ENCODE data around the gene HPN. TPM values are rescaled to one million over a fixed set of nuclear protein-coding genes. Genes with fewer than 3 reads are reported as not detected.

Gene HPN
- total RNA-seq, 1 donor from 2014 or later = 0.30 TPM

GRCh38 chr19:35075202-35076025 lies 33.9 kb downstream of the HPN start:
- H3K4me2 ChIP-seq = no peak overlapping the region
- H3K4me3 ChIP-seq = no peak overlapping the region
- no peaks in the 10 kb centered on the region for H3K27me3 ChIP-seq
- H3K9me3 Mint-ChIP-seq = no peaks in the 10 kb centered on the region
- no peaks in the 10 kb centered on the region for H3K4me1 ChIP-seq
- H3K27me3 Mint-ChIP-seq (ENCODE audit: insufficient read depth, low read depth) = peaks cover 2% of the 10 kb centered on the region
- no peaks in the 10 kb centered on the region for H4K20me1 ChIP-seq (ENCODE audit: low read depth)
- no peak overlapping the region for H3K27ac ChIP-seq
- H3K36me3 Mint-ChIP-seq = no peaks in the 10 kb centered on the region
- no peak overlapping the region for H3K4me3 Mint-ChIP-seq
- H3K9me3 ChIP-seq (ENCODE audit: low read depth) = no peaks in the 10 kb centered on the region
- H2AFZ ChIP-seq (replicated peaks) = no peak overlapping the region
- no peak for TF ChIP-seq EZH2phosphoT487 (IDR thresholded peaks at IDR 0.05)
- no peak for TF ChIP-seq CTCF (IDR thresholded peaks at IDR 0.05)
- no peak for TF ChIP-seq EZH2 (IDR thresholded peaks at IDR 0.05)
- peak overlapping the region; percentile 1 for H3K27ac Mint-ChIP-seq
- no peaks in the 10 kb centered on the region for H3K36me3 ChIP-seq
- no peaks in the 10 kb centered on the region for H3F3A ChIP-seq (ENCODE audit: low read depth)
- H3K79me2 ChIP-seq (ENCODE audit: low read depth) = no peaks in the 10 kb centered on the region
- no peaks in the 10 kb centered on the region for H3K4me1 Mint-ChIP-seq
- H3K9ac ChIP-seq = no peak overlapping the region
- DNase-seq (ENCODE audit: low spot score) = no peak

GRCh38 chr19:35076026-35076370 lies 34.5 kb downstream of the HPN start:
- no peaks in the 10 kb centered on the region for H3K9me3 Mint-ChIP-seq
- no peak for DNase-seq (ENCODE audit: low spot score)
- H3K4me3 ChIP-seq = no peak overlapping the region
- H3K27ac ChIP-seq = no peak overlapping the region
- H3K36me3 Mint-ChIP-seq = no peaks in the 10 kb centered on the region
- H3K9ac ChIP-seq = no peak overlapping the region
- no peak for TF ChIP-seq EZH2 (IDR thresholded peaks at IDR 0.05)
- no peak for TF ChIP-seq CTCF (IDR thresholded peaks at IDR 0.05)
- TF ChIP-seq EZH2phosphoT487 (IDR thresholded peaks at IDR 0.05) = no peak
- no peaks in the 10 kb centered on the region for H3K4me1 ChIP-seq
- no peaks in the 10 kb centered on the region for H3K4me1 Mint-ChIP-seq
- no peak overlapping the region for H3K4me3 Mint-ChIP-seq
- H2AFZ ChIP-seq (replicated peaks) = no peak overlapping the region
- H3K27me3 ChIP-seq = no peaks in the 10 kb centered on the region
- no peaks in the 10 kb centered on the region for H4K20me1 ChIP-seq (ENCODE audit: low read depth)
- no peak overlapping the region for H3K27ac Mint-ChIP-seq
- no peak overlapping the region for H3K4me2 ChIP-seq
- no peaks in the 10 kb centered on the region for H3K79me2 ChIP-seq (ENCODE audit: low read depth)
- H3K36me3 ChIP-seq = no peaks in the 10 kb centered on the region
- peaks cover 2% of the 10 kb centered on the region for H3K27me3 Mint-ChIP-seq (ENCODE audit: insufficient read depth, low read depth)
- no peaks in the 10 kb centered on the region for H3K9me3 ChIP-seq (ENCODE audit: low read depth)
- H3F3A ChIP-seq (ENCODE audit: low read depth) = no peaks in the 10 kb centered on the region

- DNase-seq (ENCODE audit: low spot score) = no peak
- no peaks in the 10 kb centered on the region for H3K9me3 Mint-ChIP-seq
- no peaks in the 10 kb centered on the region for H4K20me1 ChIP-seq (ENCODE audit: low read depth)
- no peaks in the 10 kb centered on the region for H3K4me1 Mint-ChIP-seq
- H3K9me3 ChIP-seq (ENCODE audit: low read depth) = no peaks in the 10 kb centered on the region
- no peak overlapping the region for H2AFZ ChIP-seq (replicated peaks)
- H3K4me2 ChIP-seq = no peak overlapping the region
- no peak overlapping the region for H3K27ac ChIP-seq
- peaks cover 2% of the 10 kb centered on the region for H3K27me3 Mint-ChIP-seq (ENCODE audit: insufficient read depth, low read depth)
- no peaks in the 10 kb centered on the region for H3K27me3 ChIP-seq
- H3K4me1 ChIP-seq = no peaks in the 10 kb centered on the region
- no peaks in the 10 kb centered on the region for H3K36me3 Mint-ChIP-seq
- H3K79me2 ChIP-seq (ENCODE audit: low read depth) = no peaks in the 10 kb centered on the region
- H3K9ac ChIP-seq = no peak overlapping the region
- H3K36me3 ChIP-seq = no peaks in the 10 kb centered on the region
- no peak overlapping the region for H3K4me3 ChIP-seq
- no peak overlapping the region for H3K27ac Mint-ChIP-seq
- no peak overlapping the region for H3K4me3 Mint-ChIP-seq
- H3F3A ChIP-seq (ENCODE audit: low read depth) = no peaks in the 10 kb centered on the region
- TF ChIP-seq CTCF (IDR thresholded peaks at IDR 0.05) (no peak), EZH2 (IDR thresholded peaks at IDR 0.05) (no peak), EZH2phosphoT487 (IDR thresholded peaks at IDR 0.05) (no peak)
Observed at GRCh38 chr19:35076657-35077056, 35.1 kb downstream of the HPN start.

Data from neural progenitor cell (in vitro differentiated cells).